Dedifferentiated amniotic fluid mesenchymal stem cell (primary cell): ENCODE measurements around the gene RHBDD1.
A peak's percentile ranks its signal among the peaks of the same experiment; 100 is the strongest.

Experiments used
- DNase-seq: peaks from one replicate; pipeline ENCODE4 v3.0.0-alpha.2; 2016; ENCODE audit errors: extremely low spot score

The RHBDD1 gene

DNA sequence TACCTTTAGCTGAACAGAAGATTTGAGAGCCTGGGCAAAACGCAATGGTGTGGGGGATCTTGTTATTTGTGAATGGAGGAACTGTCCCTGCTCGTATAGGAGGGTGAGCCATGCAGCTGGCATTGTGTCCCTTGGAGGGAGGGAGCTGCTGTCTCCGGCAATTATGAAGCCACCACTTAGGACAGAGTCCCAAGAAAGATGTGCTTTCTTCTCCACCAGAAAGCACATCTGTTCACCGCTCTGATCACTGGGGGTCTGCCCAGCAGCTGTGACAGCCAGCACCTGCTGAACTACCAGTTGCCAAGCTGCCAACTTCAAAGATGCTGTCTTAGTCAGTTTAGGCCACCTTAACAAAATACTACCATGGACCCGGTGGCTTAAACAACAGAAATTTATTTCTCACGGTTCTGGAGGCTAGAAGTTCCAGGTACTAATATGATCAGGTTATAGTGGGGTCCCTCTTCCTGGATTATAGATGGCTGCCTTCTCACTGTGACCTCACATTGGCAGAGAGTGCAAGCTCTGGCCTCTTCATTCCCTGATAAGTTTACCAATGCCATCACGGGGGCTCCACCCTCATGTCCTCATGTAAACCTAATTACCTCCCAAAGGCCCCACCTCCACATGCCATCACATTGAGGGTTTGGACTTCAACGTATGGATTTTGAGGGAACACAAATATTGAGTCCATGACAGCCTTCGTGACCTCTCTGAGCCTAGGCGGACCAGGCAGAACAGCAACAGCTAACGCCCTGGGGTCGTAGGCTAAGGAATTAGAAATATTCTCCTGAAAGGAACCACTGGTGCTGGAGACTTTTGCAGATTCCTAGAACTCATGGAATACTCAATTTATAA, 148.3 kb downstream of the RHBDD1 start:
- DNase-seq = no peak

DNA sequence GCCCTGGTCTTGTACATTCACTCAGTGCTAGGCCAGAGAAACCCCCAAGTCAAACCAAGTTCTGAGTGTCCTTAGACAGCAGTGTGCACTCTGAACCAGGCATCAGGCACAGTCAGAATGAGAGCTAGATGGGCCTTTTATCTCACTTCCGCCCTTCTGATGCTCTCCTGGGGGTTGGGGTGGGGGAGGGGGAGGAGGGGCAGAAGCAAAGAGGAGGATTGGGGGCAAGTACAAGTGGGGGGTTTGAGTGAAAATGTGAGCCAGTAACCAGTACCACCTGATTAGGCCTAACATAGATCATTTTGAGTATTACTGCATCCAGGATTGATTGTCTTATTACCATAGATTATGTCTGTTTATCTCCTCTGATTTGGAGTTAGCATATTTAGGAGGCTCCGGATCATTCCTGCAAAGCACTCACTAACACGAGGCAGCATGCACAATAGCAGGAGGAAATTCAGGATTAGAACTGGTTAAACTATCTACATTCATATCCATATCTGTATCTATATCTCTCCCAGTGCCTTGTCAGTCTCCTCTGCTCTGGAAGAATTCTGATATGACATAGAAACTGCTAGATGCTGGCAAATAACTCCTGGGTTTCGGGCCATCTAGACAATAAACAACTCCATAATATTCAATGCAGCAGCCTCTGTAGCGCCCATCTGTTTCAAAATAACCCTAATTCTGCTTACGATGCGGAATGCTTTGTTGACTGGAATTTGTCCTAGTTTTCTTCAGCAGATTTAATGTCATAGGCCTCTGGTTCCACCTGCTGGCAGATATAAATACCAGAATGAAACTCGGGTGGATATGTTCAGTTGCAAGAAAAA, 149.1 kb downstream of the RHBDD1 start:
- peak; percentile 83 for DNase-seq

DNA sequence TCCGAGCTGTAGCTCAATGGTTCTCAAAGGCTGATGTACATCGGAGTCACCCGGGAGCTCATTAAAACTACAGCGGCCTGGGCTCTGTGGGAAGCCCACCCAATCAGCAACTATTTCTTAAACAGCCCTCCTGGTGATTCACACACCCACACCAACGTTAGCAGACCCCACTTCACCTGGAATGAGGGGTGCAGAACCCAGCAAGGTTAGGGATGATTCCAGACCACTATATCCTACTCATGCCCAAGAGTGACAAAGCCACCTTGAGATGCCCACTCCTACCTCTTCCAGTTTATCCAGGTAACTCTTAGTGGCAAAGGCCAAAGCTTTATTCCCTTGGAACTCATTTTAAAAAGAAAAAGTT, 149.7 kb downstream of the RHBDD1 start:
- no peak for DNase-seq

DNA sequence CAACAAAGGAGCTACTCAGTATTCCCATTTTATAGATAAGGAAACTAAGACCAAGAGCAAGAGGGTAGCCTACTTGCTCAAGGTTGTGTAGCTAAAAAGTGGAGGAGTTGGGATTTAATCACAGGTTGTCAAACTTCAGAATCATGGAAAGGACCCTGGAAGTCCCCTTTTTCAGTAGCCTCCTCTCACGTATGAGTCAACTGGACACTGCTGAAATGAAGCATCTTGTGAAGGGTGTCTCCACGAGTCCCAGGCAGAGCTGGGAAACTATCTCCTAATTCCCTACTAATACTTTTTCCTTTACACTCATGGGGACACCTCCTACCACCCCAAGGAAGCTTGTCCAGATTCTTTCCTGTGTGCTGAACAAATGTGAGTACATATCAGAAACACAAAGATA, 155.8 kb downstream of the RHBDD1 start:
- no peak for DNase-seq

DNA sequence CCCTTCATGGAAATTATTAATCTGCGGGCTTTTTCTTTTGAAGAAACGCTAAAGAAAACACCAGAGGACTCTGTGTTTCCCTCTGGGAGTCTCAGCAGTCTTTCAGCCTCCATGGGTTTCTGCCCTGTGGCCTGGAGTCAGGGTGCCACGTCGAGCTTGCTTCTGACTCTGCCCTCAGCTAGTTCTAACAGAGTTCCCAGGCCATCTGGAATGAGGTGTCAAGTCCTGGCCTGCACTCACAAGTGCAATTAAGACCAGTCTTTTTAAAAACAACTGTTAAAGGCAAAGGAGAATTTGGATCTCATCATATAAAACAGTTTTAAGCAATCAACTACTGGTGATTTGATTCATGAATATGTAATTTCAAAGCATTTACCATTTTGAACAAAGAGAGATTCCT, 157.3 kb downstream of the RHBDD1 start:
- DNase-seq = no peak

DNA sequence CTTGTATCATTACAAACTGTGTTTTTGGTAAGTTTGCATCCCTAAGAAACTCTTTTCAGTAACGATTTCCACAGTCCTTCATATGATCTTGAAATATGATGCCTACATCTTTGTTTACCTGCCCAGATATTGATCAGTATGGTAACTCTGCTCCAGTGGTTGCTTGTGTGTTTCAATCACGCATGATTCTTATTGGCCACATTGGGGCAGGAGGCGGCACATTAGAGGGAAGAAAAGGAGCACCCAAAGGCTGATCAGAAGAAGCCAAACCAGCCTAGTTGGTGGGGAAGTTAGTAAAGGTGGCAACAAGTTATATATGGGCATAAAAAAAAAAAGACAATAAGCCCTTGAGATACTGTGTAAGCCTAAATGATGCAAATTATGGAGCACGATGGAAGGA, 158.9 kb downstream of the RHBDD1 start:
- DNase-seq = no peak

DNA sequence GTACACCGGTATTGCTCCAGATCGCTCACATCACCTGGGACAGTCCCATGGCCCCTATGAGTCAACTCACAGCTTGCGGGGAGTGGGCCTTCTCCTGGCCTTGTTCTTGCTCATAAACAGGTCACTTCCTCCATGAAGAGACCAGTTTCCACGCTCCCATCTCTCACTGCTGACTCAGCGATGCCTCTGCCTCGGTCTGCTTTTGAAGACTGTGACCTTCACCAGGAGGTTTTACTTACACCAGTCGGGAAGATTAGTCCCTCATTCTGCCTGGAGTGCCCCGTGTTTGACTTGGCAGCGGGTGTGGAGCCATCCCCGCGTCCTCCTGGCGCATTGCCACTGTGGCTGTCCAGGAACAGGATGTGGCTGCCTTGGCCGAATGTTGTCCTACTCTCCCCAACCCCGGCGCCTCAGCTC, 159.8 kb downstream of the RHBDD1 start:
- DNase-seq = peak; percentile 17

DNA sequence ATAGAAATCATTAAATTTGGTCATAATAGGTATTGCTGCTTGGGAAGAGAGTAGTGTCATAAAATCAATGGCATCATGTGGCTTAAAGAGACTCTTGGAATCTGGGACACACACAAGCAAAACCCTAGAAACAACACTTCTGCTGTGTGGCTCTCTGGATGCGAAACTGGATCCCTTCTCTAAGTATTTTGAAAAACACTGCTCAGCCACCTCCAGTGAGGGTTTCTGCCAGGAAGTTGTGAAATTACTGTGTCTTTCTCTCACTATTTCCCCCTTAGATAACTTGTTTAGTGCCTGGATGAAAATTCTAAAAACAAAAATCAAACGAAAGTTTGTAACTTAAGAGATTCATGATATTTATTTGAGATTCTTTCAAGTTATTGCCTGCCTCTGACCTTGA, 163.8 kb downstream of the RHBDD1 start:
- no peak for DNase-seq

DNA sequence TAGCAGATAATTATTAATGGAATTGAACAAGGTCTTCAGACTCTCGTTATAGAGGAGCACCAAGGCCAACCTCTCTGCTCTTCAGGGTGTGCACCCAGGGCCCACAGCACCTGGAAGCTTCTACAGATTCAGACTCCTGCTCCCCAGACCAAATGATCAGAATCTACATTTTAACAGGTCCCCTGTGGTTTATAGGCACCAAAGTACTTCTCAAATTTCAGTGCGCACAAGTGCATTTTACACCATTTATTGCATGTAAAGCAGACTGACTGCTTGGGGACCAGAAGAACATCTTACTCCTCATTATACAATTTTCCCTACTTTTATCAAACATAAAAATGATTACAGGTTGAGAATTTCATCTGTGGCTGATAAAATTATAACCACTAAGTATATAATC, 164.3 kb downstream of the RHBDD1 start:
- no peak for DNase-seq

DNA sequence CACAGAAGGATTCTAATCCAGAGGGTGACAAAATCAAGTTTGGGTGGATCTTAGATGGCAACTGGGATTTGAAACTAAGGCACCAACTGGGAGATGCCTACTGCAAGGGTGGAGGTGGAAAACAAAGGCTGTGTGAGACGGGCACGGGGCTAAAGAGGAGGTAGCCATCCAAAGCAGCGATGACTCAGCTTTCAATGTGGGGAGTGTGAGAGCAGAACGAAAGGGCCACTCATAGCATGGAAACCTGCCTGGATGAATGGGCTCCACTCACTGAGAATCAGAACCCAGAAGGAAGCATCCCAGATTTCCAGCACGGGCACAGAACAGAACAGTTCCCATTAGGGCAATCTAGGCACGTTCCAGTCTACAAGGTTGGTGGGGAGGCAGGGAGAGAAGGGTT, 168.6 kb downstream of the RHBDD1 start:
- DNase-seq = no peak

DNA sequence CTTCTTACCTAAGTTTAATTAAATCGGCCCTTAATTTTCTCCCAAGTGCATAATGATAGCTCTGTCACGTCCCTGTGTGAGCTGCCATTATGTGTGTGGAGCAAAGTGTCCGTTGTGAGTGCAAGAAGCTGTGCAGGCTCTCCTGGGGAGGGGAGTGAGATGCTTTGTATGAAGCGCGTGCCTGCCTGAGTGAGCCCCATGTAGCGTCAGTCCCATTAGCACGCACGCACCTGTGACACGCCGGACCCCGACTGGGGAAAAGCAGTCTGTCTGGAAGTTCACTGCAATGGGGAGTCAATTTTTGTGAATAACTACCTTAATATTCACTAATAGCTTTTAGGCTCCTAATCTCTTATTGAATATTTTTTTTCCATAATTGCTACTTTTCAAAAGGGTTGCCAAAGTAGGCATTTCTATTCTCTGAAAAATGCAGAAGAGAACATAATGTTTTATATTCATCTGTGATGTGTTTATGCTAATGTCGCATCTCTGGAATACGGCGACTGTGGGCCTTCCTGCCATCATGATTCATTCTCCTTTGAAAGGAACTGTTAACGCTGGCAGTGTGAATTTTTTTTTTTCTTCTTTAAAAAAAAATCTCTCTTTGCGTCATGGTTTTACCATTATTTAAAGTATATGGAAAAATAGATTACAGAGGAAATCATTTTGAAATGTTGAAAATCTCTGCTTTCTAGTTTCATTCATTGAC, 170.5 kb downstream of the RHBDD1 start:
- DNase-seq = no peak

DNA sequence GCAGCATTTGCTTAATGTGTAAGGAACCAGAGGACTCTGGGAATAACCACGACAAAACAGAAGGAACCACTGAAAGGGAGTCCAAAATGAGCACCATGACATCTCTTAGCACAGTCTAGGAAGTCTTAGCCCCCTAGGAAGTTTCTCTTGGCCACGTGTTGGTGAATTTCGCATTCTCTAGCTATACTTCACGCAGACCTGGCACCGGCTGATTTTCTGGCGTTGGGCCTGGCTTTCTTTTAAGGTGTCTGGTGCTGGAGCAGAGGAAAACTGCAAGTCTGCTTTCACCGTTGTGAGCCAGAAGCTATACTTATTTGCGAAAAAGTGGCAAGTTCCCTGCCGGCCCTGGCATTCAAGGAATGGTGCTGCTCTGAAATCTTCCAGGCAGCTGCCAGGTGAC, 171.3 kb downstream of the RHBDD1 start:
- no peak for DNase-seq

DNA sequence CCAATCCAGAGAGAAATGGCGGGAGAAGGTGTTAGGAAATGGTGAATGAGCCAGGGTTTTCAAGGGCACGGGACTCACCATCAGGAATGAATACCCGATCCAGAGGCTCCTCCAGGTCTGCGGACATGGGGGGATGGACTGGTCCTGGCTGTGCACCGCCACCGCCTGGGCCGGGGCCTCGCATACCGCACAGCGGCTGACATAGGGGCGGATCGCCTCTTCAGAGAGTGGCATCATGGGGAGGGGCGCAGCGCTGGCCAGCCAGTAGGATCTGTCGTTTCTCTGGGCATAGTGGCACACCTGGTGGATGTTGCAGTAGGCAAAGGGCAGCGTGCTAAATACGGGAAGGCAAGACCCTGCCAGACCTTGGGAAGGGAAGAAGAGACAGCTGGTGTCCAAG, 172.1 kb downstream of the RHBDD1 start:
- no peak for DNase-seq

DNA sequence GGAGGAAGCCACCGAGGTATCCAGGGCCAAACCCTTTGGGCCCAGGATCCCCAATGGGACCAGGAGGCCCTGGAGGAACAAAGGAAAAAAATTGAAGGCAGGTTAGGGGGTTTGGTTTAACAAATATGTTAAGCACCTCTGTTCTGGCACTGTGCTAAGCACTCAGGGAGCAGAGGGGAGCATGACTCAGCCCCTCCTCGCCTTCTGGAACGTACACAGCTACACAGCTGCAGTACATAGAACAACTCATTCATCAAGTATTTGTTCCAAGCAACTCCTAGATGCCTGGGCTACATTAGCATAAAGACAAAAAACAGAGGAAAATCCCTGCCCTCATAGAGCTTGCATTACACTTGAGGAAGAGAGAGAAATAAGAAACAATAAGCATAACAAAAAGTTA, 174.6 kb downstream of the RHBDD1 start:
- no peak for DNase-seq

DNA sequence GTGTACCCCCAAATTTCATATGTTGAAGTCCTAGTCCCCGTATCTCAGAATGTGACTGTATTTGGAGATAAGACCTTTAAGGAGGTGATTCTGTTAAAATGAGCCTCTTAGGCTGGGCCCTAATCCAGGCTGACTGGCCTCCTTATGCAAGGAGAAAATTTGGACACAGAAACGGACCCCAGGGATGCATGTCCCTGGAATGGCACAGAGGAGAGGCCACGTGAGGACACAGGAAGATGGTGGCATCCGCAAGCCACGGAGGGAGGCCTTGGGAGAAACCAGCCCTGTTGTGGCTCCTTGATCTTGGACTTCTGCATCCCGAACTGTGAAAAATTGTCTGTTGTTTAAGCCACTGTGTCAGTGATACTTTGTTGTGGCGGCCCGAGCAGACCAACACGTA, 177.5 kb downstream of the RHBDD1 start:
- DNase-seq = no peak

DNA sequence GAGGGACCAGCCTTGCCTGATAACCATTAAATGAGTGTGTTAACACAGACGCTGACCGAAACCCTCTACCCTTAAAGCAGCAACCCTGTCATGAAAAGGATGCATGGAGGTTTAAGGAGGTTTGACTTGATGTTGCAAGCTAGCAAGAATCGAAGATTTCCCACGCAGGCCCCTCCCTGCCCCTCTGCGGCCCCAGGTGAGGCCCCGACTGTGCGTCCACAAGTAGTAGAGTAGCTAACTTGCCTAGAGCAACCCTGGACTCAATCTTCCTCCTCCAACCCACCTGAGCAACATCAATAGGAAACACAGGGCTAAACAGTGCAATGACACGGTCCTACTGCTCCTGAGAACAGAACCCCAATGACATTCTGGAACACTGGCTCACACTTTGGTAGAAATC, 178.0 kb downstream of the RHBDD1 start:
- no peak for DNase-seq

DNA sequence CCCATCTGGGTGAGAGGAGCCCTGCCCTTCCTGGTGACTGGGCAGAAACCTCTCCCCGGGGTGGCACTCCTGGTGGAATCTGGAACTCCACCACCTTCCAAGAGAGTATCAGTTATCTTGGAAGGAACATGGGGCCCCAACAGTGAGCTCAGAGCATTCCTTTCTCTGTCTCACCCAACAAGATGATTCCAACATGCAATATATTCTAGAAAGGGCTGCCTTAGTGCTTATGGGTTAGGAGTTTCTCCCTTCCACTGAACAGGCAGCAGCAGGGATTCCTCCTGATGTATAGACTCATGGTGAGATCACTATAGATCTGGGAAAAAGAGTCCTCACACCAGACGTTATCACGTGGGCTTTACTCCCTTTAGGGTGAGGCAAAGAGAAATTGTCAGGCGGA, 181.0 kb downstream of the RHBDD1 start:
- DNase-seq = no peak

DNA sequence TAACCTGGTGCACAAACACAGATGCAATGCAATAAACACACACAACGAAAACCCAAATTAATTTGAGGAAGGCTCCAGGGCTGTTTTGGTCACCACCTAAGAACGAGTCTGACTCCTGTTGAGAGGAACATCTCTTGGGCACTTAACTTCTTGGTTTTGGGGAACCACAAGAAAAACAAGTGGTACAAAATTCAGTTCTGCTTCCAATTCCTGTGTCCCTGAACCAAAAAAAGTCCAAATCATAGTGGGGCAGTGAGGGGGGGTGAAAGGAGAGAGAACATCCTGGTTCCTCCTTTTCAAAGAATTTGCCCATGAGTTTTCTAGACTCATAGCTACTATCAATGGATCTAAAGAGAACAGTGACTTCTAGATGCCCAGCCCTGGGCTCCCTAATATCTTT, 184.6 kb downstream of the RHBDD1 start:
- DNase-seq = no peak

DNA sequence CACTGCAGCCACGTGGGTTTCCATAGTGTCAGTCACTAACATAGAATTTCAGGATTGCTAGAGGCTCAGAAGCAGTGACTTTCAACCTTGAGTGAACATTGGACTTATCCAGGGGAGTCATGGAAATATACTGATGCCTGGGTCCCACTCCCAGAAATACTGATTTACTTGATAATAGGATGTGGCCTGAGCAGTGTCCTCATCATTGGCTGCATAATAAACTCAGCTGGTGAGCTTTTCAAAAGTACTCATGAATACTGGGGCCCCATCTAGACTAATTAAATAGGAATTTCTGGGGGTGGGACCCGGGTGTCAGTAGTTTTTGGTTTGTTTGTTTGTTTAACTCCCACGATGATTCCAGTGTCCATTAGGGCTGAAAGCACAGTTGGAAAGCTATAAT, 186.8 kb downstream of the RHBDD1 start:
- no peak for DNase-seq

DNA sequence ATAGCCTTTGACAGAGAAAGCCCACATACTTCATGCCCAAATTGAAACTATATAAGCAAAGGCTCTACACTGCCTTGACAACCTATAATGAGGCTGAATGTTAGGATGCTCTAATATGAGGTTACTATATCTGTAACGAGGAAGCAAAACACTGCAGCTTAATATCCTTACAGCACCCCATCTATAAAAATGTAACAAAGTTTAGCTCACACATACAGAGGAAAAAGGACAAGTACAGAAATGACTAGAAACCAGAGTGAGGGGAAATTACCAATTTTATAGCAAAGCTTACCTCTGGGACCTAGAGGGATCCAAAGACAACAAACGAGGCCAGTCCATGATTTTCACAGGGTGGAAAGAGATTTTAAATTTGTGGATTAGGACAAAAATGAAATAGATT, 189.7 kb downstream of the RHBDD1 start:
- no peak for DNase-seq

DNA sequence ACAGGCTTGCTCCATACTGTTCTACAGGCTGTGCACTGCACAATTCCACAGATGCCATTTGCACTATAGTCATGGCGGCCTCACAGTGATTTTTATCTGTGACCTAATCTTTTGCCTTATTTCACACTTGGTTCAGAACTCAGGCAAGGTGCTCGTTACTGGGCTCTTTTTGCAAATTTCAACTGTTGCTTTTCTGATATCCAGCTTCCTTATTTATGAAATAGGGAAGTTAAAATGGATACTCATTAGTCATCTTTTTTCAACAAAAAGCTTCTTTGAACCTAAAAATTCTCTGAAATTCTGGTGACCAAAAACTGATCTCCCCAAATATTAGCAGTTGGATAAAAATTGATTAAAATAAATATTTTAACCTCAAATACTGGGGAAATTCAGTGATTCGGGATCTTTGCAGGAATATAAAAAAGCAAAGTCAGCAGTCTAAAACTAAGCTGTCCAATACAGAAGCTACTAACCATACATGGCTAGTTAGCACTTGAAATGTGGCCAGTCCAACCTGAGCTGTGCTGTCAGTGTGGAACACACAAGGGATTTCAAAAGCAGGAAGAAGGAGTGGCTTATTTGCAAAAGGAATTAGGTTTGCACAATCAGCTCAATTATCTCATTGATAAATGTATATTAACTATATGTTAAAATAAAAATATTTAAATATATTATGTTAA, 193.7 kb downstream of the RHBDD1 start:
- DNase-seq = no peak

DNA sequence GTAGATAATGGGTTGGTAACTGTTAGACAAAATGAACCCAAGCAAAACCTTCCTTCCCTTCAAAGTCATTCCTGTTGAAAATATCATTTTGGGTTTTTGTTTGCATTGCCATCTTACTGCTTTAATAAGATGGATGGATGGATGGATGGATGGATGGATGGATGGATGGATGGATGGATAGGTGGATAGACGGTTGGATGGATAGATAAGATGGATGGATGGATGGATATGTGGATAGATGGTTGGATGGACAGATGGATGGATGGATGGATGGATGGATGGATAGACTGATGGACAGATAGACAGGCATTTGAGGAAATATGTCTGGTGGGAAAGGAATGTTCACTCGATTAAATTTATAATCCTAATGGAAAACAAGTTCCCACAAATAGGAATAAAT, 194.9 kb downstream of the RHBDD1 start:
- DNase-seq = no peak
